Activated CD8-positive, alpha-beta T cell treated with anti-CD3 and anti-CD28 coated beads, Interleukin-2, amount 10 ng/mL, durations not matched to agents 7 days and 5 days (primary cell): ENCODE measurements around the gene TENT5A. TPM values are rescaled to one million over a fixed set of nuclear protein-coding genes. Genes with fewer than 3 reads are reported as not detected.

ENCODE experiments used
- ATAC-seq: fragments of 150-1000 bp; cut with Tn5 transposase; one replicate; pipeline ENCODE4 v1.10.0; 2021; ENCODE audit warnings: moderate library complexity
- CTCF ChIA-PET: fragments of 350-600 bp; sonication (Branson Sonifier 250); formaldehyde crosslinking; loops from one replicate; lab custom pipeline; 2021; ENCODE audit warnings: antibody characterized with exemption; lab: Charles Lee
- POLR2A ChIA-PET: fragments of 350-600 bp; sonication (Branson Sonifier 250); formaldehyde crosslinking; loops from one replicate; lab custom pipeline; 2021; ENCODE audit warnings: antibody characterized with exemption; lab: Charles Lee
- DNase-seq: peaks from one replicate; pipeline ENCODE4 v3.0.0-alpha.2; 2020
- H3K27ac Mint-ChIP-seq: one replicate; pipeline ENCODE4 v1.8.0; 2021; ENCODE audit warnings: mild to moderate bottlenecking, mixed read lengths
- H3K27me3 Mint-ChIP-seq: one replicate; pipeline ENCODE4 v1.8.0; 2021; ENCODE audit warnings: low read depth, mixed read lengths
- H3K36me3 Mint-ChIP-seq: one replicate; pipeline ENCODE4 v1.8.0; 2021; ENCODE audit warnings: low read depth, mixed read lengths
- H3K4me1 Mint-ChIP-seq: one replicate; pipeline ENCODE4 v1.8.0; 2021; ENCODE audit warnings: low read depth, mixed read lengths
- H3K4me3 Mint-ChIP-seq: one replicate; pipeline ENCODE4 v1.8.0; 2021; ENCODE audit warnings: mild to moderate bottlenecking, mixed read lengths
- H3K9me3 Mint-ChIP-seq: one replicate; pipeline ENCODE4 v1.8.0; 2022; ENCODE audit warnings: mixed read lengths; ENCODE audit not compliant: insufficient read depth
- total RNA-seq, 2 experiments: library from RNA; stranded (reverse); gene quantifications; one replicate each; pipeline ENCODE4 v1.2.3, GENCODE V29; 2021

The TENT5A gene
- total RNA-seq, 2 experiments from 2014 or later, result 1.7 to 1.9 TPM

- H3K27ac Mint-ChIP-seq, result no peak overlapping the region
- ChIA-PET POLR2A (no interaction called here), CTCF (no interaction called here)
Measured at GRCh38 chr6:81756690-81757089, 4.2 kb upstream of the TENT5A start.

GRCh38 chr6:81755551-81755950, 3.1 kb upstream of the TENT5A start:
- Mint-ChIP-seq H3K4me1 (peaks cover 26% of the 10 kb centered on the region), H3K27ac (no peak overlapping the region), H3K9me3 (no peaks in the 10 kb centered on the region), H3K27me3 (peaks cover 22% of the 10 kb centered on the region), H3K4me3 (no peak overlapping the region), H3K36me3 (peaks cover 8% of the 10 kb centered on the region)
- CTCF ChIA-PET, result no interaction called here
- POLR2A ChIA-PET, result no interaction called here
- ATAC-seq, result no peak
- no peak for DNase-seq

More at GRCh38 chr6:81756690-81757089, 4.2 kb upstream of the TENT5A start:
- Mint-ChIP-seq H3K27me3 (peaks cover 11% of the 10 kb centered on the region), H3K4me1 (peaks cover 15% of the 10 kb centered on the region), H3K4me3 (no peak overlapping the region), H3K36me3 (peaks cover 2% of the 10 kb centered on the region), H3K9me3 (no peaks in the 10 kb centered on the region)
- no peak for ATAC-seq
- DNase-seq, result no peak

GRCh38 chr6:81754906-81755305, 2.4 kb upstream of the TENT5A start:
- no peak overlapping the region for H3K4me3 Mint-ChIP-seq
- ATAC-seq, result no peak
- ChIA-PET POLR2A (no interaction called here), CTCF (interaction anchor here (2.4 kb wide), 1 partner anchor 1541 kb away, joined by 6 read pairs; no protein-coding TSS in a partner anchor)
- H3K36me3 Mint-ChIP-seq, result peaks cover 12% of the 10 kb centered on the region
- H3K27me3 Mint-ChIP-seq, result peaks cover 23% of the 10 kb centered on the region
- H3K4me1 Mint-ChIP-seq, result peaks cover 30% of the 10 kb centered on the region
- H3K27ac Mint-ChIP-seq, result no peak overlapping the region
- H3K9me3 Mint-ChIP-seq, result no peaks in the 10 kb centered on the region
- no peak for DNase-seq

- Mint-ChIP-seq H3K9me3 (no peaks in the 10 kb centered on the region), H3K4me1 (peaks cover 32% of the 10 kb centered on the region), H3K27ac (peak overlapping the region; percentile 86), H3K36me3 (peaks cover 17% of the 10 kb centered on the region), H3K4me3 (peak overlapping the region; percentile 88), H3K27me3 (peaks cover 23% of the 10 kb centered on the region)
- POLR2A ChIA-PET, result no interaction called here
- CTCF ChIA-PET, result interaction anchor here (0.7 to 2.4 kb wide), 7 partner anchors 12 to 1540 kb away, joined by 3 to 13 read pairs (median 3); no protein-coding TSS in a partner anchor
- peak; percentile 84 for DNase-seq
- ATAC-seq, result peak; percentile 58
Measured at GRCh38 chr6:81753711-81754577, 1.5 kb upstream of the TENT5A start.

- Mint-ChIP-seq H3K4me1 (peaks cover 32% of the 10 kb centered on the region), H3K27ac (peak overlapping the region; percentile 86), H3K9me3 (no peaks in the 10 kb centered on the region), H3K36me3 (peaks cover 17% of the 10 kb centered on the region), H3K27me3 (peaks cover 23% of the 10 kb centered on the region), H3K4me3 (peak overlapping the region; percentile 88)
- ChIA-PET POLR2A (interaction anchor here (0.8 kb wide), 1 partner anchor 1573 kb away, joined by 7 read pairs; no protein-coding TSS in a partner anchor), CTCF (interaction anchor here (0.7 to 2.4 kb wide), 8 partner anchors 9 to 1539 kb away, joined by 3 to 13 read pairs (median 4); no protein-coding TSS in a partner anchor)
- peak; percentile 61 for DNase-seq
- peak; percentile 72 for ATAC-seq
Measured at GRCh38 chr6:81752921-81753710, 635 bp upstream of the TENT5A start.

GRCh38 chr6:81751388-81752083, 945 bp downstream of the TENT5A start:
- peak; percentile 4 for ATAC-seq
- ChIA-PET POLR2A (no interaction called here), CTCF (interaction anchor here (1.4 kb wide), 1 partner anchor 8 kb away, joined by 5 read pairs; no protein-coding TSS in a partner anchor)

GRCh38 chr6:81750681-81751387, 1.6 kb downstream of the TENT5A start:
- Mint-ChIP-seq H3K4me1 (peaks cover 32% of the 10 kb centered on the region), H3K4me3 (peak overlapping the region; percentile 88), H3K27ac (no peak overlapping the region), H3K9me3 (no peaks in the 10 kb centered on the region), H3K27me3 (peaks cover 21% of the 10 kb centered on the region), H3K36me3 (peaks cover 20% of the 10 kb centered on the region)
- CTCF ChIA-PET, result no interaction called here
- POLR2A ChIA-PET, result no interaction called here
- ATAC-seq (no peak), DNase-seq (no peak)

More at GRCh38 chr6:81751388-81752083, 945 bp downstream of the TENT5A start:
- DNase-seq, result peak; percentile 30
- peak overlapping the region; percentile 88 for H3K4me3 Mint-ChIP-seq
- H3K27me3 Mint-ChIP-seq, result peaks cover 21% of the 10 kb centered on the region
- H3K36me3 Mint-ChIP-seq, result peaks cover 20% of the 10 kb centered on the region
- H3K4me1 Mint-ChIP-seq, result peaks cover 32% of the 10 kb centered on the region
- no peaks in the 10 kb centered on the region for H3K9me3 Mint-ChIP-seq
- peak overlapping the region; percentile 86 for H3K27ac Mint-ChIP-seq

GRCh38 chr6:81750200-81750599, 2.3 kb downstream of the TENT5A start:
- H3K9me3 Mint-ChIP-seq, result no peaks in the 10 kb centered on the region
- H3K36me3 Mint-ChIP-seq, result peaks cover 20% of the 10 kb centered on the region
- DNase-seq (no peak), ATAC-seq (no peak)
- H3K4me3 Mint-ChIP-seq, result peak overlapping the region; percentile 88
- ChIA-PET CTCF (no interaction called here), POLR2A (no interaction called here)
- peaks cover 32% of the 10 kb centered on the region for H3K4me1 Mint-ChIP-seq
- no peak overlapping the region for H3K27ac Mint-ChIP-seq
- peaks cover 21% of the 10 kb centered on the region for H3K27me3 Mint-ChIP-seq

- POLR2A ChIA-PET, result no interaction called here
- Mint-ChIP-seq H3K27me3 (peaks cover 20% of the 10 kb centered on the region), H3K4me3 (no peak overlapping the region), H3K27ac (no peak overlapping the region), H3K4me1 (peaks cover 35% of the 10 kb centered on the region), H3K36me3 (peaks cover 20% of the 10 kb centered on the region), H3K9me3 (no peaks in the 10 kb centered on the region)
- ATAC-seq (no peak), DNase-seq (no peak)
- CTCF ChIA-PET, result no interaction called here
Measured at GRCh38 chr6:81749707-81750106, 2.8 kb downstream of the TENT5A start.

- H3K36me3 Mint-ChIP-seq, result peaks cover 20% of the 10 kb centered on the region
- H3K27me3 Mint-ChIP-seq, result peaks cover 17% of the 10 kb centered on the region
- CTCF ChIA-PET, result no interaction called here
- H3K27ac Mint-ChIP-seq, result no peak overlapping the region
- H3K9me3 Mint-ChIP-seq, result no peaks in the 10 kb centered on the region
- no peak overlapping the region for H3K4me3 Mint-ChIP-seq
- DNase-seq (no peak), ATAC-seq (no peak)
- peaks cover 37% of the 10 kb centered on the region for H3K4me1 Mint-ChIP-seq
- POLR2A ChIA-PET, result no interaction called here
Measured at GRCh38 chr6:81748994-81749393, 3.5 kb downstream of the TENT5A start.

GRCh38 chr6:81747327-81747726, 5.2 kb downstream of the TENT5A start:
- ChIA-PET CTCF (no interaction called here), POLR2A (no interaction called here)
- peaks cover 25% of the 10 kb centered on the region for H3K4me1 Mint-ChIP-seq
- no peak overlapping the region for H3K4me3 Mint-ChIP-seq
- H3K36me3 Mint-ChIP-seq, result peaks cover 18% of the 10 kb centered on the region
- peaks cover 13% of the 10 kb centered on the region for H3K27me3 Mint-ChIP-seq
- DNase-seq (no peak), ATAC-seq (no peak)
- no peak overlapping the region for H3K27ac Mint-ChIP-seq
- no peaks in the 10 kb centered on the region for H3K9me3 Mint-ChIP-seq
